ENCODE results near the gene RRP15. TPM values are rescaled to one million over a fixed set of nuclear protein-coding genes. Genes with fewer than 3 reads are reported as not detected.

The RRP15 gene
- total RNA-seq, 1 experiment from 2014 or later = 36.0 TPM

DNA sequence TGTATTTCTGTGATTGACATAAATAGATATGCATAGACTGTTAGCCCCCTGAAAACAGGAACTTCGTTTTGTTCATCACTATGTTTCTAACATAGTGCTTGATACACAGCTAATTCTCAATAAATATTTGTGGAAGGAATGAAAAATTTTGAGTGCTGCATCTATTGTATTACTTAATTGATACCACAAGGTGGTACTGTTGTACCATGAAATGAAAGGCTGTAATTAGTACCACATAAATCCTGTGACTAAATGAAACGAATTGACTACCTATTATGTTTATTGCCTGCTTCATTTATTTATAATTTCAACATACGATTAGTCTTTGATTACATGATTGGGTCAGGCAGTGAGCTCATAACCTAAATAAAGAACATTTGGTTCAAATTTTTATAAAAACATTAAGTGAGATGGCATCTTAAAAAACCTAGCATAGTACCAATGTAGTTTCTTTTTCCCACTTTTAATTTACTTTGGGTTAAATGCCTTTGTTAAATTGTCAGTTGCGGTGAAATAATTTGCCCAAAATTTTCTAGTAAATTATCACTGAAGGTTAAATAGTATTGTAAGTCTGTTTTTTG lies 45.0 kb downstream of the RRP15 start:
- TF ChIP-seq FOXK1 (CRISPR knock-in tag; IDR thresholded peaks at IDR 0.05) = no peak
- TF ChIP-seq, protein P1, sequence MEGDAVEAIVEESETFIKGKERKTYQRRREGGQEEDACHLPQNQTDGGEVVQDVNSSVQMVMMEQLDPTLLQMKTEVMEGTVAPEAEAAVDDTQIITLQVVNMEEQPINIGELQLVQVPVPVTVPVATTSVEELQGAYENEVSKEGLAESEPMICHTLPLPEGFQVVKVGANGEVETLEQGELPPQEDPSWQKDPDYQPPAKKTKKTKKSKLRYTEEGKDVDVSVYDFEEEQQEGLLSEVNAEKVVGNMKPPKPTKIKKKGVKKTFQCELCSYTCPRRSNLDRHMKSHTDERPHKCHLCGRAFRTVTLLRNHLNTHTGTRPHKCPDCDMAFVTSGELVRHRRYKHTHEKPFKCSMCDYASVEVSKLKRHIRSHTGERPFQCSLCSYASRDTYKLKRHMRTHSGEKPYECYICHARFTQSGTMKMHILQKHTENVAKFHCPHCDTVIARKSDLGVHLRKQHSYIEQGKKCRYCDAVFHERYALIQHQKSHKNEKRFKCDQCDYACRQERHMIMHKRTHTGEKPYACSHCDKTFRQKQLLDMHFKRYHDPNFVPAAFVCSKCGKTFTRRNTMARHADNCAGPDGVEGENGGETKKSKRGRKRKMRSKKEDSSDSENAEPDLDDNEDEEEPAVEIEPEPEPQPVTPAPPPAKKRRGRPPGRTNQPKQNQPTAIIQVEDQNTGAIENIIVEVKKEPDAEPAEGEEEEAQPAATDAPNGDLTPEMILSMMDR (IDR thresholded peaks at IDR 0.05) = peak; percentile 43; the same call in 1 of the 2 replicates
- peaks cover 4% of the 10 kb centered on the region; the same call in 1 of the 2 replicates for H3K4me1 Mint-ChIP-seq
- ChIA-PET POLR2A (no interaction called here), CTCF (interaction anchor here (0.6 to 2.3 kb wide), 6 partner anchors 9 to 1056 kb away, joined by 3 to 7 read pairs (median 4); no protein-coding TSS in a partner anchor)
- H3K27ac Mint-ChIP-seq = no peak overlapping the region
- H3K4me3 Mint-ChIP-seq = no peak overlapping the region
- no peaks in the 10 kb centered on the region for H3K9me3 Mint-ChIP-seq
- H3K36me3 Mint-ChIP-seq = peaks cover 21% of the 10 kb centered on the region
- DNase-seq (ENCODE audit: low spot score) (no peak), ATAC-seq (peak; percentile 51)
- no peaks in the 10 kb centered on the region for H3K27me3 Mint-ChIP-seq (ENCODE audit: low read depth)

DNA sequence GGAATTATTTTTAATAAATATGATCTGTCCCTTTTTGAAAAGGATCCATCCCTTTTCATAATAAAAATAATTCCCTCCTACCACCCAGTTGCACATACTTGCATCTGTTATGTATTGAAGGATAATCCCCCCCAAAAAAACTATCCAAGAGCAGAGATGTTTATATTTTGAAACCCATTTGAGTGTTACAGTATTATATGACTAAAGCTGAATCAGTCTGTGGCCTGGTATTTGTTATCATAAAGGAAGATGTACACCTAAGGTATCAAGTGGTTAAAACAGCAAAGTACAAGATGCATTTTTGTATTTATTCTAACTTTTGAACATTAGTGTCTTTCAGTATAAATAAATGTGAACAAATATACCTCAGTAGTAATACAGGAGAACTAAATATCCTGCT lies 47.3 kb downstream of the RRP15 start:
- Mint-ChIP-seq H3K9me3 (no peaks in the 10 kb centered on the region), H3K27ac (no peak overlapping the region), H3K36me3 (peaks cover 20% of the 10 kb centered on the region), H3K4me3 (no peak overlapping the region), H3K27me3 (ENCODE audit: low read depth) (no peaks in the 10 kb centered on the region), H3K4me1 (peaks cover 13% of the 10 kb centered on the region)
- TF ChIP-seq ZMAT4 (CRISPR knock-in tag; IDR thresholded peaks at IDR 0.05) (no peak), PREB (CRISPR knock-in tag; IDR thresholded peaks at IDR 0.05; ENCODE audit: borderline replicate concordance) (no peak), OVOL2 (CRISPR knock-in tag; IDR thresholded peaks at IDR 0.05; ENCODE audit: borderline replicate concordance) (no peak), ELF4 (CRISPR knock-in tag; IDR thresholded peaks at IDR 0.05; ENCODE audit: low read depth) (no peak), ESRRA (CRISPR knock-in tag; IDR thresholded peaks at IDR 0.05; ENCODE audit: borderline replicate concordance) (no peak), ZNF416 (CRISPR knock-in tag; IDR thresholded peaks at IDR 0.05) (no peak), ZNF232 (CRISPR knock-in tag; IDR thresholded peaks at IDR 0.05) (no peak)
- TF ChIP-seq, protein P2, sequence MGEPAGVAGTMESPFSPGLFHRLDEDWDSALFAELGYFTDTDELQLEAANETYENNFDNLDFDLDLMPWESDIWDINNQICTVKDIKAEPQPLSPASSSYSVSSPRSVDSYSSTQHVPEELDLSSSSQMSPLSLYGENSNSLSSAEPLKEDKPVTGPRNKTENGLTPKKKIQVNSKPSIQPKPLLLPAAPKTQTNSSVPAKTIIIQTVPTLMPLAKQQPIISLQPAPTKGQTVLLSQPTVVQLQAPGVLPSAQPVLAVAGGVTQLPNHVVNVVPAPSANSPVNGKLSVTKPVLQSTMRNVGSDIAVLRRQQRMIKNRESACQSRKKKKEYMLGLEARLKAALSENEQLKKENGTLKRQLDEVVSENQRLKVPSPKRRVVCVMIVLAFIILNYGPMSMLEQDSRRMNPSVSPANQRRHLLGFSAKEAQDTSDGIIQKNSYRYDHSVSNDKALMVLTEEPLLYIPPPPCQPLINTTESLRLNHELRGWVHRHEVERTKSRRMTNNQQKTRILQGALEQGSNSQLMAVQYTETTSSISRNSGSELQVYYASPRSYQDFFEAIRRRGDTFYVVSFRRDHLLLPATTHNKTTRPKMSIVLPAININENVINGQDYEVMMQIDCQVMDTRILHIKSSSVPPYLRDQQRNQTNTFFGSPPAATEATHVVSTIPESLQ (CRISPR knock-in tag; IDR thresholded peaks at IDR 0.05) = no peak
- TF ChIP-seq, protein P3, sequence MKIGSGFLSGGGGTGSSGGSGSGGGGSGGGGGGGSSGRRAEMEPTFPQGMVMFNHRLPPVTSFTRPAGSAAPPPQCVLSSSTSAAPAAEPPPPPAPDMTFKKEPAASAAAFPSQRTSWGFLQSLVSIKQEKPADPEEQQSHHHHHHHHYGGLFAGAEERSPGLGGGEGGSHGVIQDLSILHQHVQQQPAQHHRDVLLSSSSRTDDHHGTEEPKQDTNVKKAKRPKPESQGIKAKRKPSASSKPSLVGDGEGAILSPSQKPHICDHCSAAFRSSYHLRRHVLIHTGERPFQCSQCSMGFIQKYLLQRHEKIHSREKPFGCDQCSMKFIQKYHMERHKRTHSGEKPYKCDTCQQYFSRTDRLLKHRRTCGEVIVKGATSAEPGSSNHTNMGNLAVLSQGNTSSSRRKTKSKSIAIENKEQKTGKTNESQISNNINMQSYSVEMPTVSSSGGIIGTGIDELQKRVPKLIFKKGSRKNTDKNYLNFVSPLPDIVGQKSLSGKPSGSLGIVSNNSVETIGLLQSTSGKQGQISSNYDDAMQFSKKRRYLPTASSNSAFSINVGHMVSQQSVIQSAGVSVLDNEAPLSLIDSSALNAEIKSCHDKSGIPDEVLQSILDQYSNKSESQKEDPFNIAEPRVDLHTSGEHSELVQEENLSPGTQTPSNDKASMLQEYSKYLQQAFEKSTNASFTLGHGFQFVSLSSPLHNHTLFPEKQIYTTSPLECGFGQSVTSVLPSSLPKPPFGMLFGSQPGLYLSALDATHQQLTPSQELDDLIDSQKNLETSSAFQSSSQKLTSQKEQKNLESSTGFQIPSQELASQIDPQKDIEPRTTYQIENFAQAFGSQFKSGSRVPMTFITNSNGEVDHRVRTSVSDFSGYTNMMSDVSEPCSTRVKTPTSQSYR (CRISPR knock-in tag; IDR thresholded peaks at IDR 0.05) = no peak
- DNase-seq (ENCODE audit: low spot score) (no peak), ATAC-seq (no peak)
- CTCF ChIA-PET = no interaction called here
- POLR2A ChIA-PET = no interaction called here

- POLR2A ChIA-PET = no interaction called here
- peak; percentile 69 for ATAC-seq
These were observed 51.2 kb downstream of the RRP15 start for GRCh38 chr1:218336328-218336727.

More at GRCh38 chr1:218336328-218336727, 51.2 kb downstream of the RRP15 start:
- Mint-ChIP-seq H3K27me3 (ENCODE audit: low read depth) (no peaks in the 10 kb centered on the region), H3K36me3 (peaks cover 16% of the 10 kb centered on the region), H3K27ac (peak overlapping the region; percentile 79), H3K4me3 (no peak overlapping the region), H3K4me1 (peaks cover 26% of the 10 kb centered on the region), H3K9me3 (no peaks in the 10 kb centered on the region)
- CTCF ChIA-PET = no interaction called here
- TF ChIP-seq TCF7 (CRISPR knock-in tag; IDR thresholded peaks at IDR 0.05; ENCODE audit: low read depth) (no peak), ZNF671 (CRISPR knock-in tag; IDR thresholded peaks at IDR 0.05) (no peak), NR1H2 (CRISPR knock-in tag; IDR thresholded peaks at IDR 0.05) (no peak), USF2 (CRISPR knock-in tag; IDR thresholded peaks at IDR 0.05) (no peak), ZNF423 (CRISPR knock-in tag; IDR thresholded peaks at IDR 0.05) (no peak)
- no peak for DNase-seq (ENCODE audit: low spot score)

Data from WTC11 (cell line).